Mucosa of descending colon (tissue), 3 donors: Measurements from ENCODE around the gene NOXA1. TPM values are rescaled to one million over a fixed set of nuclear protein-coding genes. Genes with fewer than 3 reads are reported as not detected.

ENCODE experiments used
- ATAC-seq: fragments of 200-7000 bp; cut with Tn5 transposase; one replicate; pipeline ENCODE4 v1.9.1; 2020; ENCODE audit warnings: mild to moderate bottlenecking, moderate library complexity
- DNase-seq, 3 donors: peaks; one replicate each; pipeline ENCODE4 v3.0.0-alpha.2; 2020
- H3K36me3 ChIP-seq: fragments of 200-600 bp; one replicate; pipeline ENCODE4 v1.8.0; 2021; ENCODE audit warnings: low read depth, mild to moderate bottlenecking
- H3K4me1 ChIP-seq: fragments of 200-600 bp; one replicate; pipeline ENCODE4 v1.8.0; 2021; ENCODE audit warnings: low read depth, mild to moderate bottlenecking
- H3K4me3 ChIP-seq: fragments of 200-600 bp; one replicate; pipeline ENCODE4 v1.8.0; 2021; ENCODE audit warnings: mild to moderate bottlenecking
- H3K9me3 ChIP-seq: fragments of 200-600 bp; one replicate; pipeline ENCODE4 v1.8.0; 2021; ENCODE audit warnings: mild to moderate bottlenecking
- intact Hi-C, 2 donors: fragments of 100-400 bp; cut with DNase I in 1 of 2; cut with micrococcal nuclease in 1 of 2; formaldehyde crosslinking; loops; one replicate each; pipeline versions ENCODE4 v1.11.0 to v1.11.1; 2022; cut with DNase I, micrococcal nuclease
- total RNA-seq, 3 donors: library from RNA; stranded (reverse); fragmentation: NEBNext Ultra II Directional in 2 of 3; extraction: Animal tissue kit (Norgen Biotek cat#: 25700) in 2 of 3; gene quantifications; one replicate each; pipeline versions ENCODE4 v1.2.1 to v1.2.4, GENCODE V29; 2021 to 2023
- TF ChIP-seq, protein P1 (sequence below): fragments of 200-600 bp; IDR thresholded peaks from one replicate; pipeline ENCODE4 v1.8.0; 2022; ENCODE audit warnings: antibody characterized with exemption, mild to moderate bottlenecking
- donor health status: DM: no; HTN: no; CAD: no; lungs with moderate emphysema.
- donor health status: DM: no; HTN: no; CAD: no.
- donor health status: DM: no; HTN: yes; CAD: no.

The NOXA1 gene
- total RNA-seq, 3 donors from 2014 or later: 18.0 to 41.5 (median 27.2) TPM

DNA sequence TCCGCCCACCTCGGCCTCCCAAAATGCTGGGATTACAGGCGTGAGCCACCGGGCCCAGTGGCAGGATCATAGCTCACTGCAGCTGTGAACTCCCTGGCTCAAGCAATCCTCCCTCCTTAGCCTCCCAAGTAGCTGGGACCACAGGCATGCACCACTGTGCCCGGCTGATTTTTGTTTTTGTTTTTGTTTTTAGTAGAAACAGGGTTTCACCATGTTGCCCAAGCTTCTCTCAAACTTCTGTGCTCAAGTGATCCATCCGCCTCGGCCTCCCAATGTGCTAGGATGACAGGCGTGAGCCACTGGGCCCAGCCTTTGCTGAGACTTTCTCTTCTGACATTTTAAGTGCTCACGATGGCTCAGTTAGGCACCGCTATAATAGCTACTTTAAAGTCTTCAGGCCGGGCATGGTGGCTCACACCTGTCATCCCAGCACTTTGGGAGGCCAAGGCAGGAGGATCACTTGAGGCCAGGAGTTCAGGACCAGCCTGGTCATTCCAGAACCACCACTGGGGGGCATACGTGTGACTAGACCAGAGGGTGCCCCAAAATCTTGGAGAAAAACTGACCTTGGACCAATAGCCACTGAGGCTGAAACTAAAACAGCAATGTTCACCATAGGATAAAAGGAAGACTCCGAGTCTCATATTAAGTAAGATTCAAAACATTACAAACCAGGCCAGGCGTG lies 21.1 kb downstream of the NOXA1 start:
- Histone ChIP-seq H3K4me3 (no peak overlapping the region), H3K9me3 (no peaks in the 10 kb centered on the region), H3K4me1 (peaks cover 11% of the 10 kb centered on the region), H3K36me3 (no peaks in the 10 kb centered on the region)
- intact Hi-C loops: no loop called here
- TF ChIP-seq, protein P1, sequence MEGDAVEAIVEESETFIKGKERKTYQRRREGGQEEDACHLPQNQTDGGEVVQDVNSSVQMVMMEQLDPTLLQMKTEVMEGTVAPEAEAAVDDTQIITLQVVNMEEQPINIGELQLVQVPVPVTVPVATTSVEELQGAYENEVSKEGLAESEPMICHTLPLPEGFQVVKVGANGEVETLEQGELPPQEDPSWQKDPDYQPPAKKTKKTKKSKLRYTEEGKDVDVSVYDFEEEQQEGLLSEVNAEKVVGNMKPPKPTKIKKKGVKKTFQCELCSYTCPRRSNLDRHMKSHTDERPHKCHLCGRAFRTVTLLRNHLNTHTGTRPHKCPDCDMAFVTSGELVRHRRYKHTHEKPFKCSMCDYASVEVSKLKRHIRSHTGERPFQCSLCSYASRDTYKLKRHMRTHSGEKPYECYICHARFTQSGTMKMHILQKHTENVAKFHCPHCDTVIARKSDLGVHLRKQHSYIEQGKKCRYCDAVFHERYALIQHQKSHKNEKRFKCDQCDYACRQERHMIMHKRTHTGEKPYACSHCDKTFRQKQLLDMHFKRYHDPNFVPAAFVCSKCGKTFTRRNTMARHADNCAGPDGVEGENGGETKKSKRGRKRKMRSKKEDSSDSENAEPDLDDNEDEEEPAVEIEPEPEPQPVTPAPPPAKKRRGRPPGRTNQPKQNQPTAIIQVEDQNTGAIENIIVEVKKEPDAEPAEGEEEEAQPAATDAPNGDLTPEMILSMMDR: no peak
- DNase-seq: peak in 2 of 3 donors; percentile 20 to 36
- ATAC-seq: no peak

DNA sequence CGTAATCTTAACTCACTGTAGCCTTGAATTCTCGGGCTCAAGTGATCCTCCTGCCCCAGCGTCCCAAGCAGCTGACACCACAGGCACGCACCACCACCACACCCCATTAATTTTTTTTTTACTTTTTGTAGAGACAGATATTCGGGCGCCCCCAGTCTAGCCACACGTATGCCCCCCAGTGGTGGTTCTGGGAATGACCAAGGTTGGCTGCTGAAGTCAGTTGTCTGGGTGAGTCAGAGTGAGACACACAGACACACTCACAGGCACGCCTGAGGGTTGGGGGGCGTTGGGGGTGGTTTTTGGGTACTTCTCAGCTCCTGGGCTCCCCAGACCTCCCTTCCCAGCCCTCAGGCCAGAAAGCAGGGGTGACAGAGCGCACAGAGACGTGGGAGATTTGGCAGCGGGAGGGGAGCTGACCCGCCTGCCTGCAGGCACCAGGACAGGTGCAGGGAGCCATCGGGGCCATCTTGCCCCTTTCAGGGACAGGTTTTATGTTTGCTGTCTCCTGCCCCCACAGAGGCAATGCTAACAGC lies 22.1 kb downstream of the NOXA1 start:
- Histone ChIP-seq H3K9me3 (no peaks in the 10 kb centered on the region), H3K4me3 (no peak overlapping the region), H3K4me1 (peaks cover 11% of the 10 kb centered on the region), H3K36me3 (no peaks in the 10 kb centered on the region)
- TF ChIP-seq, protein P1: peak; percentile 85
- DNase-seq (peak; percentile 76 to 94 (median 89)), ATAC-seq (peak; percentile 74)
- intact Hi-C loops: no loop called here

DNA sequence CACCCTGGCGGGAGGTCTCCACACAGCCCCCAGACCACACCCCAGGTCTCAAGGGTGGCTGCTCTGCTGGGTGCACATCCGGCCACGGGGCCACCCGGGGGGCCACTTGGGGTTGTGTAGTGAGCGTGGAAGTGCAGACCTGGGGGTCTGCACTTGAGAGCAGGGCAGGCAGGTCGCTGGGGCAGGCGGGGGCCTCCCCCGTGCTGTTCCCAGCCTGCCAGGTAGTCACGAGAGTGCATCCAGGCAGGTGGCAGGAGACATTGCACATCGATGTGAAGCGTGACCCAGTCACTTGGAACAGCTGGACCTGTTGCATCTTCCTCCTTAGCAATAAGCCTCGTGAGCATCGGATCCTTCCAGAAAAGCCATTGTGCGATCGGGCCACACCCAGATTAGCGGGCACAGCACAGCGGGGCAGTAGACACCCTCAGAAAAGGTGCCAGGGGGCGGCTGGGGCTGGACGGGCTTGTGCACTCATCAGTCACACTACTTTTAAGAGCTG lies 22.8 kb downstream of the NOXA1 start:
- no peak overlapping the region for H3K4me3 ChIP-seq
- TF ChIP-seq, protein P1: no peak
- DNase-seq (peak in 2 of 3 donors; percentile 33 to 49), ATAC-seq (no peak)
- peaks cover 11% of the 10 kb centered on the region for H3K4me1 ChIP-seq
- H3K9me3 ChIP-seq: no peaks in the 10 kb centered on the region
- no peaks in the 10 kb centered on the region for H3K36me3 ChIP-seq
- intact Hi-C loops: no loop called here

DNA sequence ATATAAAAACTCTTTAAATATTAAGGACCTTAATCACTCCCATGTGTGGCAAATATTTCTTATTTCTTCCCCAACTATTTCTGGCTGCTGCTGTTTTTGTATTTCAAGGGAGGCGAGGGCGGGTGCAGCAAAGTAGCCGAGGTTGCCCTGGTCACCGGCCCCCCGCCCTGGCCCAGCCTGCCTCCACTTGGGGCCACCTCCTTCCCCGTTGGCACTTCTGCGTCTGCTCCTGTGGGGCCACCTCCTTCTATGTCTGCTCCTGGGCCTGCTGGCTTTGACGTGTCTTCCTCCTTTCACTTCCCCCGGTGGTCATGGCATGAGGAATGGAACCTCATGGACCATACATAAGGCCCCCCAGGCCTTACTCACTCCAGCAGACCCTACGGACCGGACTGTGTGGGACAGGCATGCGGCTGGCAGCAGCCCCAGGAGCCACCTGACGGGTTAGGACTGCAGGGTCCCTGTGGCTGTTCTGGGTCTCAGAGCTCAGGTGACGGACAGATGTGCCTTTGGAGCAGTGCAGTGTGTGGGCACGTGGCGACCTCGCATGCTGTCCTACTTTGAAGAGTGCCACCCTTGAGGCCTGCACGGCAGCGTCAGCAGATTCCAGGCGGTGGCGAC lies 23.8 kb downstream of the NOXA1 start:
- intact Hi-C loops: no loop called here
- Histone ChIP-seq H3K36me3 (no peaks in the 10 kb centered on the region), H3K4me3 (no peak overlapping the region), H3K4me1 (peaks cover 5% of the 10 kb centered on the region), H3K9me3 (no peaks in the 10 kb centered on the region)
- DNase-seq (peak in 2 of 3 donors; percentile 32 to 50), ATAC-seq (no peak)
- TF ChIP-seq, protein P1: no peak

DNA sequence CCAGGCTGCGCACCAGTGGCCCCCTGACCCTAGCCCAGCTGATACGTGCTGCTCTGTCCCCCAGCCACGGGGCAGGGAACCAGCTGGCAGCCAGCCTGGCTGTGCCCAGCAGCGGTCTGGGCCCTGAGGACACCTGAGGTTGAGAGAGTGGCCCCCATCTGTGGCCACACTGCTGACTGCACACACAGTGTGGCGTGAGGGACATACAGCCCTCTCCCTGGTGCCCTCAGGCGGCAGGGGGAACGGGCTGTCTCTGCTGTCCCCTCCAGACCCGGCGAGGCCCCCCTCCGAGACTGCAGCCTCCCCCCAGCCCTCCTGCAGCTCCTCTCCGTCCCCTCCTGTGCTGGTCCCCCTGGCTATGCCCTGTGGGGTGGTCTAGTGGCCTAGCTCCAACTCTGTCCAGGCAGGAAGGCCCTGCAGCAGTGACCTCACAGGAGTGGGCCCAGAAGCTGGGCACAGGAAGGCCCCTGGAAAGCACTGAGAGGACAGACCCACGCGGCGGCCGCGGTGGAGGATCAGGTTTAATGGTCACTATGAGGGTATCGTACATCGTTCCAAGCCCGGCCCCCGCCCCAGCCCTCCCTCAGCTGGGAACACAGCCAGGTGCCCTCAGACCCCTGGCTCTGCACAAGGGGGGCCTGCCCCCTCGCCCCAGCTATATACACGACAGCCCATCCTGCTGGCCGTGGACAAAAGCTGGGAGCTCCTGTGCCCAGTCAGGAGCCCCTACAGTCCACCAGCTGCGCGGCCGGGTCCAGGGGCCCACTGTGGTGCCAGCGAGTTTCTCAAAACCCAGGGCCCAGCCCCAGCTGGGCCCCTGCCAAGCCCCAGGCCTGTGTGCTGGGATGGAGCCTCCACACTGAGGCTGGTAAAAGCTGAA lies 24.8 kb downstream of the NOXA1 start:
- TF ChIP-seq, protein P1: no peak
- peaks cover 7% of the 10 kb centered on the region for H3K4me1 ChIP-seq
- intact Hi-C loops: no loop called here
- no peaks in the 10 kb centered on the region for H3K36me3 ChIP-seq
- H3K4me3 ChIP-seq: no peak overlapping the region
- DNase-seq: peak; percentile 7 to 50 (median 29)
- H3K9me3 ChIP-seq: no peaks in the 10 kb centered on the region
- no peak for ATAC-seq
